Prostate gland (tissue), 2 donors: ENCODE measurements around the gene USP47. TPM values are rescaled to one million over a fixed set of nuclear protein-coding genes. Genes with fewer than 3 reads are reported as not detected.

Experiments used
- DNase-seq: peaks from one replicate; pipeline ENCODE4 v3.0.0-alpha.2; 2019; ENCODE audit warnings: low spot score
- H3K27ac ChIP-seq, 2 donors: fragments of 200-600 bp; sonication (generic); 2 replicates each; pipeline ENCODE4 v1.5.1; 2017 to 2019
- H3K27me3 ChIP-seq: fragments of 200-600 bp; sonication (generic); replicated peaks from 2 replicates; pipeline ENCODE4 v1.5.1; 2019; ENCODE audit not compliant: insufficient read depth
- H3K36me3 ChIP-seq, 2 donors: fragments of 200-600 bp; sonication (generic); 1 replicate in 1 of 2; 2 replicates in 1 of 2; pipeline versions ENCODE4 v1.5.1 to v1.8.1; 2017 to 2019
- H3K4me1 ChIP-seq: fragments of 200-600 bp; sonication (generic); replicated peaks from 2 replicates; pipeline ENCODE4 v1.5.1; 2019
- H3K4me3 ChIP-seq, 2 donors: fragments of 200-600 bp; sonication (generic); 2 replicates each; pipeline ENCODE4 v1.5.1; 2017 to 2019
- H3K9me3 ChIP-seq: fragments of 200-600 bp; sonication (generic); 2 replicates; pipeline ENCODE4 v1.5.1; 2017
- POLR2A ChIP-seq: fragments of 450-650 bp; IDR thresholded peaks from one replicate; pipeline ENCODE4 v1.6.1; 2016; ENCODE audit warnings: antibody characterized with exemption, mild to moderate bottlenecking
- POLR2AphosphoS5 ChIP-seq: sonication (generic); formaldehyde crosslinking; IDR thresholded peaks from one replicate; pipeline ENCODE4 v1.6.1; 2017; ENCODE audit warnings: antibody characterized with exemption
- WGBS: methylation state at CpG from one replicate; pipeline ENCODE4 v1.1.5; 2018; 5-methylcytosine and 5-hydroxymethylcytosine counted together
- intact Hi-C: fragments of 100-400 bp; cut with DNase I; formaldehyde crosslinking; loops from one replicate; pipeline ENCODE4 v1.14.2; 2022
- total RNA-seq, 2 donors: library from RNA; depleted of rRNA; stranded (reverse); fragments of >200 nt; gene quantifications; one replicate each; pipeline ENCODE4 v1.1.0, GENCODE V29; 2016
- TF ChIP-seq, protein P1 (sequence below), 4 experiments: fragments of 200-600 bp in 2 of 4; fragments of 450-650 bp in 2 of 4; sonication (generic) in 2 of 4; IDR thresholded peaks; 1 replicate in 3 of 4; 2 replicates in 1 of 4; pipeline ENCODE4 v1.5.1; 2016 to 2019; ENCODE audit warnings: antibody characterized with exemption in 4 of 4, mild to moderate bottlenecking in 2 of 4, moderate library complexity in 2 of 4

Gene USP47
- total RNA-seq, 2 donors from 2014 or later: 58.4 to 76.6 TPM

DNA sequence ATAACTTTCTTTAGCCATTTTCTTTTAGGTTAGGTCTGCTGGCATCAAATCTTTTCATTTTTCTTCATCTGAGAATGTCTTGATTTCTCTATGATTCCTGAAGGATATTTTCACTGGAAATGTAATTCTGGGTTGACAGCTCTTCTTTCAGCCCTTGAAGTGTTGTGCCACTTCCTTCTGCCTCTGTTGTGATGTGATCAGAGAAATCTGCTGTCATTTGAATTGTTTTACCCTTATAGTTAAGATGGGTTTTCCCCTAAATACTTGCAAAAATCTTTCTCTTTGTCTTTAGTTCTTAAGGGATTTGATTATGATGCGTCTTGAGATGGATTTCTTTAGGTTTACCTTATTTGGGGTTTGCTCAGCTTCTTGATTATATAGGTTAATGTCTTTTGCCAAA is 23.0 kb downstream of the USP47 start:
- Histone ChIP-seq H3K27ac (no peak overlapping the region), H3K27me3 (no peaks in the 10 kb centered on the region), H3K36me3 (no peaks in the 10 kb centered on the region), H3K4me1 (no peaks in the 10 kb centered on the region), H3K9me3 (no peaks in the 10 kb centered on the region), H3K4me3 (no peak overlapping the region)
- intact Hi-C loops: no loop called here
- no peak for TF ChIP-seq POLR2AphosphoS5
- TF ChIP-seq, protein P1, sequence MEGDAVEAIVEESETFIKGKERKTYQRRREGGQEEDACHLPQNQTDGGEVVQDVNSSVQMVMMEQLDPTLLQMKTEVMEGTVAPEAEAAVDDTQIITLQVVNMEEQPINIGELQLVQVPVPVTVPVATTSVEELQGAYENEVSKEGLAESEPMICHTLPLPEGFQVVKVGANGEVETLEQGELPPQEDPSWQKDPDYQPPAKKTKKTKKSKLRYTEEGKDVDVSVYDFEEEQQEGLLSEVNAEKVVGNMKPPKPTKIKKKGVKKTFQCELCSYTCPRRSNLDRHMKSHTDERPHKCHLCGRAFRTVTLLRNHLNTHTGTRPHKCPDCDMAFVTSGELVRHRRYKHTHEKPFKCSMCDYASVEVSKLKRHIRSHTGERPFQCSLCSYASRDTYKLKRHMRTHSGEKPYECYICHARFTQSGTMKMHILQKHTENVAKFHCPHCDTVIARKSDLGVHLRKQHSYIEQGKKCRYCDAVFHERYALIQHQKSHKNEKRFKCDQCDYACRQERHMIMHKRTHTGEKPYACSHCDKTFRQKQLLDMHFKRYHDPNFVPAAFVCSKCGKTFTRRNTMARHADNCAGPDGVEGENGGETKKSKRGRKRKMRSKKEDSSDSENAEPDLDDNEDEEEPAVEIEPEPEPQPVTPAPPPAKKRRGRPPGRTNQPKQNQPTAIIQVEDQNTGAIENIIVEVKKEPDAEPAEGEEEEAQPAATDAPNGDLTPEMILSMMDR (IDR thresholded peaks at IDR 0.05): no peak
- no peak for TF ChIP-seq POLR2A
- 100% methylated on average over 1 of the region's 1 CpG for WGBS
- no peak for DNase-seq

GRCh38 chr11:11865449-11865848 is 23.7 kb downstream of the USP47 start:
- Histone ChIP-seq H3K27ac (no peak overlapping the region), H3K4me1 (no peaks in the 10 kb centered on the region), H3K36me3 (no peaks in the 10 kb centered on the region), H3K4me3 (no peak overlapping the region), H3K27me3 (no peaks in the 10 kb centered on the region), H3K9me3 (no peaks in the 10 kb centered on the region)
- intact Hi-C loops: no loop called here
- 86% methylated on average over 3 of the region's 3 CpGs for WGBS
- TF ChIP-seq POLR2A: no peak
- TF ChIP-seq, protein P1 (IDR thresholded peaks at IDR 0.05): no peak
- TF ChIP-seq POLR2AphosphoS5: no peak
- DNase-seq: no peak

DNA sequence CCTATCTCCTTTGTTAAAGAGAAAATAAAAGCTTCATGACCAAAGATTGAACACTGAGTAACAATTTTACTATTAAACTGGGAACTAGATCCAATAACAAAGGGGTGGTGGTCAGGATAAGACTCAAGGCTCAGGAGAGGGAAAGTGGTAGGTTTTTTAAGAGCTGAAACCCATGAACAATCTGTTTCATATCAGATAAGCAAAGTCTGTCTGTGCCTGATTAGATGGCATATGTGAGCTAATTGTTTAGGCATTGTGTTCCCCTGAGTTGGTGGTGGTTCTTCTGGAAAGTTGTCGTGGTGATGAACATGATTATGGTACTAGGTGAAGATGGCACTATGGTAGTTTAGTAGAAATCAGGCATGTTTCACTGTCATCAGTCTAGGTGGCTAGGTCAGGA is 24.4 kb downstream of the USP47 start:
- intact Hi-C loops: no loop called here
- Histone ChIP-seq H3K36me3 (no peaks in the 10 kb centered on the region), H3K9me3 (no peaks in the 10 kb centered on the region), H3K4me3 (no peak overlapping the region), H3K27ac (no peak overlapping the region), H3K27me3 (no peaks in the 10 kb centered on the region), H3K4me1 (no peaks in the 10 kb centered on the region)
- no peak for DNase-seq
- TF ChIP-seq POLR2A (no peak), POLR2AphosphoS5 (no peak)
- TF ChIP-seq, protein P1 (IDR thresholded peaks at IDR 0.05): no peak
- 88% methylated on average over 1 of the region's 1 CpG for WGBS

- Histone ChIP-seq H3K9me3 (no peaks in the 10 kb centered on the region), H3K36me3 (no peaks in the 10 kb centered on the region), H3K27ac (no peak overlapping the region), H3K4me3 (no peak overlapping the region), H3K4me1 (no peaks in the 10 kb centered on the region), H3K27me3 (no peaks in the 10 kb centered on the region)
- intact Hi-C loops: no loop called here
- no peak for TF ChIP-seq POLR2A
- TF ChIP-seq POLR2AphosphoS5: no peak
- TF ChIP-seq, protein P1 (IDR thresholded peaks at IDR 0.05): no peak
- DNase-seq: no peak
- 88% methylated on average over 1 of the region's 1 CpG for WGBS
Observed at GRCh38 chr11:11867720-11868119, 25.9 kb downstream of the USP47 start.

DNA sequence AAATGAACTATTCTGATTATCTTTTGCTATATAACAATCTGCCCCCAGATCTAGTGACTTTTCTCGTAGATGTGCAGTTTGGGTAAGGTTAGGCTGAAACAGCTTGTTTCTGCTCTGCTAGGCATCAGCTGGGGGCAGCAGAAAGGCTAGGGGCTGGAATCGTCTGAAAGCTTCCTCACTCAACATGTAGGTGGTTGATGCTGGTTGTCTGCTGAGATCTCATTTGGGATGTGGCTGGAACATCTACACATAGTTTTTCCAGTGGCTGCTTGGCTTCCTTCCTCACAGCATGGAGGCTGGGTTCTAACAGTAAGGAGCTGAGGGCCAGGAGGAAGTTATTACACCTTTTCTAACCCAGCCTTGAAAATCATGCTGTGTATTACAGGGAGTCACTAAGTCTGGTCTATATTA is 30.2 kb downstream of the USP47 start:
- no peak for TF ChIP-seq POLR2AphosphoS5
- TF ChIP-seq POLR2A: no peak
- TF ChIP-seq, protein P1 (IDR thresholded peaks at IDR 0.05): no peak
- intact Hi-C loops: no loop called here
- H3K36me3 ChIP-seq: no peaks in the 10 kb centered on the region
- no peaks in the 10 kb centered on the region for H3K4me1 ChIP-seq
- no peak overlapping the region for H3K4me3 ChIP-seq
- no peak for DNase-seq
- no peaks in the 10 kb centered on the region for H3K9me3 ChIP-seq
- 64% methylated on average over 2 of the region's 2 CpGs for WGBS
- no peaks in the 10 kb centered on the region for H3K27me3 ChIP-seq
- H3K27ac ChIP-seq: no peak overlapping the region
